ENCODE data around the gene ARL15. TPM values are rescaled to one million over a fixed set of nuclear protein-coding genes. Genes with fewer than 3 reads are reported as not detected.

Gene ARL15
- total and polyA plus RNA-seq, 9 of the 15 experiments (the other 6 are each of a cell fraction or from before 2014, with no cell fraction given): 18.5 to 80.4 (median 57.0) TPM

- TF ChIP-seq, protein P1, sequence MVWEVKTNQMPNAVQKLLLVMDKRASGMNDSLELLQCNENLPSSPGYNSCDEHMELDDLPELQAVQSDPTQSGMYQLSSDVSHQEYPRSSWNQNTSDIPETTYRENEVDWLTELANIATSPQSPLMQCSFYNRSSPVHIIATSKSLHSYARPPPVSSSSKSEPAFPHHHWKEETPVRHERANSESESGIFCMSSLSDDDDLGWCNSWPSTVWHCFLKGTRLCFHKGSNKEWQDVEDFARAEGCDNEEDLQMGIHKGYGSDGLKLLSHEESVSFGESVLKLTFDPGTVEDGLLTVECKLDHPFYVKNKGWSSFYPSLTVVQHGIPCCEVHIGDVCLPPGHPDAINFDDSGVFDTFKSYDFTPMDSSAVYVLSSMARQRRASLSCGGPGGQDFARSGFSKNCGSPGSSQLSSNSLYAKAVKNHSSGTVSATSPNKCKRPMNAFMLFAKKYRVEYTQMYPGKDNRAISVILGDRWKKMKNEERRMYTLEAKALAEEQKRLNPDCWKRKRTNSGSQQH (CRISPR knock-in tag; IDR thresholded peaks at IDR 0.05): no peak
- TF ChIP-seq IRF1 (CRISPR knock-in tag; IDR thresholded peaks at IDR 0.05; ENCODE audit: borderline replicate concordance): no peak
- no peak for TF ChIP-seq ZNF512 (tag; IDR thresholded peaks at IDR 0.05)
- TF ChIP-seq SIX5 (IDR thresholded peaks at IDR 0.05; ENCODE audit: borderline replicate concordance in 1 of 2, insufficient read depth in 1 of 2, low read depth in 1 of 2, low read length in 2 of 2): no peak
- TF ChIP-seq TEAD4 (IDR thresholded peaks at IDR 0.05; ENCODE audit: low read length): peak; percentile 61; the same call in 1 of the 2 replicates
- no peak for TF ChIP-seq TEAD4 (CRISPR knock-in tag; IDR thresholded peaks at IDR 0.05; ENCODE audit: borderline replicate concordance)
- TF ChIP-seq AFF4 (CRISPR knock-in tag; IDR thresholded peaks at IDR 0.05): peak; percentile 22; the same call in 1 of the 2 replicates
- TF ChIP-seq, protein P2, sequence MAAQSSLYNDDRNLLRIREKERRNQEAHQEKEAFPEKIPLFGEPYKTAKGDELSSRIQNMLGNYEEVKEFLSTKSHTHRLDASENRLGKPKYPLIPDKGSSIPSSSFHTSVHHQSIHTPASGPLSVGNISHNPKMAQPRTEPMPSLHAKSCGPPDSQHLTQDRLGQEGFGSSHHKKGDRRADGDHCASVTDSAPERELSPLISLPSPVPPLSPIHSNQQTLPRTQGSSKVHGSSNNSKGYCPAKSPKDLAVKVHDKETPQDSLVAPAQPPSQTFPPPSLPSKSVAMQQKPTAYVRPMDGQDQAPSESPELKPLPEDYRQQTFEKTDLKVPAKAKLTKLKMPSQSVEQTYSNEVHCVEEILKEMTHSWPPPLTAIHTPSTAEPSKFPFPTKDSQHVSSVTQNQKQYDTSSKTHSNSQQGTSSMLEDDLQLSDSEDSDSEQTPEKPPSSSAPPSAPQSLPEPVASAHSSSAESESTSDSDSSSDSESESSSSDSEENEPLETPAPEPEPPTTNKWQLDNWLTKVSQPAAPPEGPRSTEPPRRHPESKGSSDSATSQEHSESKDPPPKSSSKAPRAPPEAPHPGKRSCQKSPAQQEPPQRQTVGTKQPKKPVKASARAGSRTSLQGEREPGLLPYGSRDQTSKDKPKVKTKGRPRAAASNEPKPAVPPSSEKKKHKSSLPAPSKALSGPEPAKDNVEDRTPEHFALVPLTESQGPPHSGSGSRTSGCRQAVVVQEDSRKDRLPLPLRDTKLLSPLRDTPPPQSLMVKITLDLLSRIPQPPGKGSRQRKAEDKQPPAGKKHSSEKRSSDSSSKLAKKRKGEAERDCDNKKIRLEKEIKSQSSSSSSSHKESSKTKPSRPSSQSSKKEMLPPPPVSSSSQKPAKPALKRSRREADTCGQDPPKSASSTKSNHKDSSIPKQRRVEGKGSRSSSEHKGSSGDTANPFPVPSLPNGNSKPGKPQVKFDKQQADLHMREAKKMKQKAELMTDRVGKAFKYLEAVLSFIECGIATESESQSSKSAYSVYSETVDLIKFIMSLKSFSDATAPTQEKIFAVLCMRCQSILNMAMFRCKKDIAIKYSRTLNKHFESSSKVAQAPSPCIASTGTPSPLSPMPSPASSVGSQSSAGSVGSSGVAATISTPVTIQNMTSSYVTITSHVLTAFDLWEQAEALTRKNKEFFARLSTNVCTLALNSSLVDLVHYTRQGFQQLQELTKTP (IDR thresholded peaks at IDR 0.05; ENCODE audit: low read depth in 1 of 2, partially characterized antibody in 2 of 2): peak; percentile 28 to 64
- no peak for TF ChIP-seq KLF6 (CRISPR knock-in tag; IDR thresholded peaks at IDR 0.05; ENCODE audit: borderline replicate concordance)
- no peak for TF ChIP-seq STAT5B (CRISPR knock-in tag; IDR thresholded peaks at IDR 0.05)
- no peak for TF ChIP-seq ZNF23 (CRISPR knock-in tag; IDR thresholded peaks at IDR 0.05)
Measured at GRCh38 chr5:54313311-54314270, 3.2 kb upstream of the ARL15 start (continued).

Measured in K562 (cell line).